Fibroblast of the aortic adventitia (primary cell): Measurements from ENCODE around the gene FARS2. TPM values are rescaled to one million over a fixed set of nuclear protein-coding genes. Genes with fewer than 3 reads are reported as not detected.

ENCODE experiments used
- DNase-seq: peaks from one replicate; pipeline ENCODE4 v3.0.0-alpha.2; 2010; ENCODE audit warnings: low read depth
- H3K4me3 ChIP-seq: 2 replicates; pipeline ENCODE4 v1.5.1; 2011; ENCODE audit warnings: low read depth, mild to moderate bottlenecking, control low read depth, low read length, moderate library complexity
- total RNA-seq: library from RNA; depleted of rRNA; stranded (reverse); fragments of >200 nt; gene quantifications from 2 replicates; pipeline ENCODE4 v1.2.3, GENCODE V29; 2012; ENCODE audit warnings: low replicate concordance
- TF ChIP-seq, protein P1 (sequence below): IDR thresholded peaks from 2 replicates; pipeline ENCODE4 v1.5.1; 2011; ENCODE audit warnings: mild to moderate bottlenecking, low read length, control low read depth, inconsistent platforms; ENCODE audit not compliant: insufficient read depth

Gene FARS2
- total RNA-seq, 1 donor, result 25.5 TPM

DNA sequence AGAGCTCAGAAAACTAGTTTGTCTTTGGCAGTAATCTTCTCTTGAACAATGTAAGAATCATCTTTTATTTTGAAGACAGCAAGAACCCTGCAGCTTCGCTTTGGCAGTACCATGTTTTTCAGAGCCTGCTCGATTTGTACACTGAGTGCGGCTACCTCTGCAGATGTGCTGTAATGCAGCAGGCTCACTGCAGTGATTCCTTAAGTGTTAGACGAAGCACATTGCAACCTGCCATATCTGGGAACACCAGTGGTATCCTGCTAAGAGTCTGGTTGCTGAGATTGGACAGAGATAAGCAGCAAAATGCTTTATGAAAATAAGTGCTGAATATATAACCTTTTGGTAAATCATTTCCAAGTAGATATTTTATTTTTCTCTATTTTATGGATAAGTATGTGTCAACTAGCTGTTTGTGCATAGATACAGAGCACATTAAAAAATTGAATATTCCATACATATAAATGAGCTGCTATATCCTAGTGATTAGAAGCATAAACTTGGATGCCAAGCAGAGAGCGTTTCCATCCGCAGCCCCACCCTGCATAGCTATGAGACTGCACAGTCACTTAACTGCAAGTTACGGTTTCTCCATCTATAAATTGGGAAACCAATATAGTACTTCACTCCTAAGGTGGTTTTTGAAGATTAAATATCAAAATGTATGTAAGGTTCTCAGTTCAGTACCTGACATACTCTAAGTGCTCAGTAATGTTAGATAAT is 328.3 kb downstream of the FARS2 start:
- no peak for DNase-seq
- TF ChIP-seq, protein P1, sequence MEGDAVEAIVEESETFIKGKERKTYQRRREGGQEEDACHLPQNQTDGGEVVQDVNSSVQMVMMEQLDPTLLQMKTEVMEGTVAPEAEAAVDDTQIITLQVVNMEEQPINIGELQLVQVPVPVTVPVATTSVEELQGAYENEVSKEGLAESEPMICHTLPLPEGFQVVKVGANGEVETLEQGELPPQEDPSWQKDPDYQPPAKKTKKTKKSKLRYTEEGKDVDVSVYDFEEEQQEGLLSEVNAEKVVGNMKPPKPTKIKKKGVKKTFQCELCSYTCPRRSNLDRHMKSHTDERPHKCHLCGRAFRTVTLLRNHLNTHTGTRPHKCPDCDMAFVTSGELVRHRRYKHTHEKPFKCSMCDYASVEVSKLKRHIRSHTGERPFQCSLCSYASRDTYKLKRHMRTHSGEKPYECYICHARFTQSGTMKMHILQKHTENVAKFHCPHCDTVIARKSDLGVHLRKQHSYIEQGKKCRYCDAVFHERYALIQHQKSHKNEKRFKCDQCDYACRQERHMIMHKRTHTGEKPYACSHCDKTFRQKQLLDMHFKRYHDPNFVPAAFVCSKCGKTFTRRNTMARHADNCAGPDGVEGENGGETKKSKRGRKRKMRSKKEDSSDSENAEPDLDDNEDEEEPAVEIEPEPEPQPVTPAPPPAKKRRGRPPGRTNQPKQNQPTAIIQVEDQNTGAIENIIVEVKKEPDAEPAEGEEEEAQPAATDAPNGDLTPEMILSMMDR, result no peak
- H3K4me3 ChIP-seq, result no peak overlapping the region

DNA sequence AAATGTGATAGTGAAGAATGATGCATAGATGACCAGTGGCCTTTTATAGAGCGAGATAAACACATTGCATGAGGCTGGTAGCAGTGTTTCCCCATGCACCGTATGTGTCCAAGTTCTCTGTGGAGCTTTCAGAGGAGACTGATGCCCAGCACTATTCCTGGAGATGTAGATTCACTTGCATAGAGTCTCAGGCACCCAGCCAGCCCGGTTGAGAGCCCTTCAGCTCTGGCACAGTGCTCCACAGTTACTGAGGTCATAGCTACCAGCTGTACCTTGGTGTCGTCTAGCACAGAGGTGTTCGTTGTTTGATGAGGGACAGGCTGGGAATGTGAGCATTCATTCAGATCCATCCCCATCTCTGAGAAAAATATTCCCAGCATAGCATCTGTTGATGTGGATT is 328.9 kb downstream of the FARS2 start:
- no peak for DNase-seq
- no peak overlapping the region for H3K4me3 ChIP-seq
- TF ChIP-seq, protein P1, result no peak

DNA sequence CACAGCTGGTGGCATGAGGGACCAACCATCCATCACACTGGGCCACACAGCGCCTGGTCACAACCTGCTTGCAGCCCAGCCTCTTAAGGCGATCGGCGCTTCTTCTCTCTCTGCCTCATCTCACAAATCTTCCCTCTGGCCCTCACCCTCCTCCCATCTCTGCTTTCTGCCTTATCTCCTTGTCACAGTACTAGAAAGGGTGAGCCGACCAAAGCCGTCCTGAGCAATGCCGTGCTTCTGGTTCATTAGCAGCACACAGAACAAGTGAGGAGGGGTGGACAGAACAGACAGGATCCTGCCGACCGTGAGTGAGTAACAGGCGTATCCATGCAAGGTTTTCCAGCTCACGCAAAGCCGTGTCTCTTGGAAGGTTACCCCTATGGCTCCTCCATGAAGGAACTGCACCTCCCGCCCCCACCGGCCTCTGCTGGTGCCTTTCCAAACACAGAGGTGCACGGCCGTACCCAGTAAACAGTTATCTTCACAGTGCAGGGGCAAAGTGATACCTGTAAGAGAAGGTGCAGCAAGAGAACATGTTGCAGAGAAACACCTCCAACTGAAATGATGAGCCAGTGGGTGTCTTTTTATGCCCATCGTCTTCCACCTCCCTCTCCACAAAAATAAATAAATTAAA is 331.7 kb downstream of the FARS2 start:
- no peak overlapping the region for H3K4me3 ChIP-seq
- DNase-seq, result no peak

DNA sequence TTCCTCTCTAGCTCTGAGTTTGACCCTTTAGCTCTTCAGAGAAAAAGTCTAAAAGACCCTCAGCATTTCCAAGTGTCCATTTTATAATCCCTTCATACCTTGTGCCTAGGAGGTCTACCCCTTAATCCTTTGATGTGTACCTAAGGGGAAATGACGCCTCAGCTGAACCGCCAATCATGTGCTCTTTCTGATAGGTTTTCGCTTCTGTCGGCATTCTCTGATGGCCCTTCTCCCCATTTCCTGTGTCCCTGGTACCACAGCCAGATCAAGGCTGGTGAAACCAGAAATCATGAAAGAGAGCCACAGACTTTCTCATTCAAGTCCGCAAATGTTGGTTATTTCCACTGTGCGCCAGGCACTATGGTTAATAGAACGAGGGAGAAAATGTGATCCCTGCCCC is 333.9 kb downstream of the FARS2 start:
- H3K4me3 ChIP-seq, result no peak overlapping the region
- TF ChIP-seq, protein P1, result no peak
- DNase-seq, result no peak

More for the DNA sequence above, 331.7 kb downstream of the FARS2 start:
- TF ChIP-seq, protein P1, result no peak

DNA sequence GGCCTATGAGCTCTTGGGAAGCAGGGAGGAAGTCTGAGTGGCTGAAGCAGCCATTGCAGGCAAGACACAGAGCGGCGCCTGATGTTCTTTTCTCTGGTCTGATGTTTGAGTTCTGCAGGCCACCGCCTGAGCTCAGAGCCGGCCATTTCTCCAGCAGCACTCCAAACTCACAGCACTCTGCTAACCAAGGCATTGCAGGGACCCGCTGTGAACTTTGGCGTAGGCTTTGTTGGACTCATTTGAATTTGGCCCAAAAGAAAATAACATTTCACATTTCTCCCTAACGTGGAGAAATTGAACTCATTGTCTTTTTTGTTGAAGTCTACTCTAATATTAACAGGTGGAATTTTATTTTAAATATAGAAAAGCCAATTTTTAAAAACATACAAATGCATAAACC is 336.1 kb downstream of the FARS2 start:
- no peak overlapping the region for H3K4me3 ChIP-seq
- TF ChIP-seq, protein P1, result no peak
- no peak for DNase-seq

DNA sequence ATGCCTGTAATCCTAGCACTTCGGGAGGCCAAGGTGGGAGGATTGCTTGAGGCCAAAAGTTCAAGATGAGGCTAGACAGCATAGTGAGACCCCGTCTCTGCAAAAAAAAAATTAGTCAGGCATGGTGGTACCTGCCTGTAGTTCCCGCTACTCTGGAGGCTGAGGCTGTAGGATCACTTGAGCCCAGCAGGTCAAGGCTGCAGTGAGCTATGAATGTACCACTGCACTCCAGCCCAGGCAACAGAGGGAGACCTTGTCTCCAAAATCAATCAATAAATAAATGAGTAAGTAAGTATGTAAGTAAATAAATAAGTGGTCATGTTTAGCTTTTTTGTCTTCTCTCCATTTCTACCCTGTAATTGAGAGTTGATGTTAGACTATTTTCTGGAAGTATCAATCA is 336.8 kb downstream of the FARS2 start:
- H3K4me3 ChIP-seq, result no peak overlapping the region
- DNase-seq, result no peak
- TF ChIP-seq, protein P1, result no peak

DNA sequence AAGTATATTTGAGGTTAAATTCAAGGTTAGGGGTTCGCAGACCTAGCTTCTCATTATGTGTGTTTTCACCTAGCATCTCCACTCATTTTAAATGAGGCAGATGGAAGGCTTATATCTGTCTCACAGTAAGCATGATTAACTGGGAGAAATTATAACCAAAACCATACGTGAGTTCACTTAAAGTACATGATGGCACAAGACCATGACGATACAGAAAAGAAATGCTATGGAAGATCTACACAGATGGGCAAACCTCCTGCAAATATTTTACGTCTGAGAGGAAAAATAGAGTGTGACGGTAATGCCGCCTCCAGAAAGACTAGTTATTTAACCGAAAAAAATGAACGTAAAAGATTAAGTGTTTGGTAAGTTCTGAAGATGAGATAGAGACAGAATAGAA is 337.8 kb downstream of the FARS2 start:
- no peak overlapping the region for H3K4me3 ChIP-seq
- TF ChIP-seq, protein P1, result no peak
- DNase-seq, result no peak
